Keratinocyte (primary cell): Measurements from ENCODE around the gene TBC1D14. TPM values are rescaled to one million over a fixed set of nuclear protein-coding genes. Genes with fewer than 3 reads are reported as not detected.

Experiments
- DNase-seq: peaks from one replicate; pipeline ENCODE4 v3.0.0-alpha.2; 2011; ENCODE audit warnings: low read depth, missing footprints, low spot score
- FAIRE-seq: peaks from 2 replicates; lab custom pipeline; 2011; peaks lifted over from hg19 to GRCh38; lab: Jason Lieb, UNC
- H2AFZ ChIP-seq: 2 replicates; pipeline ENCODE4 v1.6.0; 2012; ENCODE audit warnings: low read length, control low read depth, inconsistent platforms; ENCODE audit not compliant: control insufficient read depth
- H3K27ac ChIP-seq: 2 replicates; pipeline ENCODE4 v1.5.1; 2011; ENCODE audit warnings: low read length; ENCODE audit not compliant: control insufficient read depth, insufficient read depth
- H3K27me3 ChIP-seq: 3 replicates; pipeline ENCODE4 v1.6.0; 2011; ENCODE audit warnings: low read length; ENCODE audit not compliant: control insufficient read depth, insufficient read depth; ENCODE audit errors: extremely low read depth
- H3K36me3 ChIP-seq, 2 experiments: 2 replicates in 1 of 2; 3 replicates in 1 of 2; pipeline ENCODE4 v1.5.1; 2011; ENCODE audit warnings: low read length in 2 of 2, mild to moderate bottlenecking in 1 of 2; ENCODE audit not compliant: control insufficient read depth in 2 of 2, insufficient read depth in 2 of 2; ENCODE audit errors: extremely low read depth in 1 of 2
- H3K4me1 ChIP-seq: 3 replicates; pipeline ENCODE4 v1.5.1; 2011; ENCODE audit warnings: low read length; ENCODE audit not compliant: control insufficient read depth, insufficient read depth; ENCODE audit errors: extremely low read depth
- H3K4me2 ChIP-seq: 3 replicates; pipeline ENCODE4 v1.6.0; 2011; ENCODE audit warnings: low read depth, low read length; ENCODE audit not compliant: control insufficient read depth, insufficient read depth; ENCODE audit errors: extremely low read depth
- H3K4me3 ChIP-seq, 3 experiments: fragments of 200-600 bp in 1 of 3; sonication (generic) in 1 of 3; 2 replicates in 2 of 3; 3 replicates in 1 of 3; pipeline ENCODE4 v1.5.1; 2011 to 2016; ENCODE audit warnings: low read length in 3 of 3, mild to moderate bottlenecking in 3 of 3, control low read depth in 2 of 3, inconsistent platforms in 1 of 3, low read depth in 1 of 3, mixed read lengths in 1 of 3, mixed run types in 1 of 3, moderate library complexity in 1 of 3; ENCODE audit not compliant: control insufficient read depth in 2 of 3, insufficient read depth in 2 of 3; ENCODE audit errors: extremely low read depth in 1 of 3
- H3K79me2 ChIP-seq: 2 replicates; pipeline ENCODE4 v1.6.0; 2012; ENCODE audit warnings: low read length; ENCODE audit not compliant: control insufficient read depth, insufficient read depth
- H3K9ac ChIP-seq: 3 replicates; pipeline ENCODE4 v1.6.0; 2011; ENCODE audit warnings: low read length; ENCODE audit not compliant: control insufficient read depth, insufficient read depth; ENCODE audit errors: extremely low read depth
- H3K9me1 ChIP-seq: 3 replicates; pipeline ENCODE4 v1.6.0; 2011; ENCODE audit warnings: low read length; ENCODE audit not compliant: control insufficient read depth, insufficient read depth; ENCODE audit errors: extremely low read depth
- H3K9me3 ChIP-seq: 2 replicates; pipeline ENCODE4 v1.5.1; 2012; ENCODE audit warnings: low read depth, low read length; ENCODE audit not compliant: control insufficient read depth
- H4K20me1 ChIP-seq: 3 replicates; pipeline ENCODE4 v1.6.0; 2011; ENCODE audit warnings: low read length; ENCODE audit not compliant: control insufficient read depth, insufficient read depth; ENCODE audit errors: extremely low read depth
- EZH2 ChIP-seq: IDR thresholded peaks from one replicate; pipeline ENCODE4 v1.6.1; 2012; ENCODE audit warnings: inconsistent platforms, mild to moderate bottlenecking, low read length, moderate library complexity
- dilution Hi-C: fragments of 300-500 bp; cut with MboI; formaldehyde crosslinking; loops from one replicate; pipeline ENCODE4 v1.7.0; 2020; ENCODE audit warnings: low sequenced_read_pairs; ENCODE audit not compliant: extremely low pct_ligation_motif_present
- polyA plus RNA-seq, 5 experiments: library from polyadenylated mRNA; depleted of rRNA in 3 of 5; stranded (reverse) in 3 of 5; stranded (forward) in 1 of 5; unstranded in 1 of 5; fragments of >200 nt; gene quantifications; 1 replicate in 1 of 5; 2 replicates in 3 of 5; 3 replicates in 1 of 5; pipeline versions ENCODE4 v1.2.1 to v1.2.3, GENCODE V29; 2011 to 2012; ENCODE audit warnings: missing spikeins in 2 of 5, low read depth in 1 of 5, low replicate concordance in 1 of 5
- TF ChIP-seq, protein P1 (sequence below), 3 experiments: IDR thresholded peaks in 1 of 3; conservative IDR thresholded peaks in 1 of 3; optimal IDR thresholded peaks in 1 of 3; 2 replicates in 2 of 3; 3 replicates in 1 of 3; pipeline versions ENCODE3 to v1.5.1; 2011; ENCODE audit warnings: low read length in 3 of 3, mild to moderate bottlenecking in 3 of 3, moderate library complexity in 2 of 3, control low read depth in 1 of 3, inconsistent platforms in 1 of 3; ENCODE audit not compliant: insufficient read depth in 2 of 3; ENCODE audit errors: extremely low read depth in 1 of 3

TBC1D14 gene
- polyA plus RNA-seq, 1 donor (not counting 4 experiments of a cell fraction or from before 2014, with no cell fraction given) = 55.1 TPM

GRCh38 chr4:7046971-7047370, 137.3 kb downstream of the TBC1D14 start:
- Histone ChIP-seq H3K9me1 (peaks cover 2% of the 10 kb centered on the region), H3K9ac (no peak overlapping the region), H3K27ac (no peak overlapping the region), H3K4me3 (no peak overlapping the region), H4K20me1 (peaks cover 7% of the 10 kb centered on the region), H3K4me1 (peaks cover 12% of the 10 kb centered on the region), H3K27me3 (no peaks in the 10 kb centered on the region), H3K9me3 (no peaks in the 10 kb centered on the region), H3K36me3 (peaks cover 3 to 16% of the 10 kb centered on the region in 2 experiments), H3K4me2 (no peak overlapping the region), H3K79me2 (peaks cover 75% of the 10 kb centered on the region), H2AFZ (no peak overlapping the region)
- dilution Hi-C loops = no loop called here
- TF ChIP-seq, protein P1, sequence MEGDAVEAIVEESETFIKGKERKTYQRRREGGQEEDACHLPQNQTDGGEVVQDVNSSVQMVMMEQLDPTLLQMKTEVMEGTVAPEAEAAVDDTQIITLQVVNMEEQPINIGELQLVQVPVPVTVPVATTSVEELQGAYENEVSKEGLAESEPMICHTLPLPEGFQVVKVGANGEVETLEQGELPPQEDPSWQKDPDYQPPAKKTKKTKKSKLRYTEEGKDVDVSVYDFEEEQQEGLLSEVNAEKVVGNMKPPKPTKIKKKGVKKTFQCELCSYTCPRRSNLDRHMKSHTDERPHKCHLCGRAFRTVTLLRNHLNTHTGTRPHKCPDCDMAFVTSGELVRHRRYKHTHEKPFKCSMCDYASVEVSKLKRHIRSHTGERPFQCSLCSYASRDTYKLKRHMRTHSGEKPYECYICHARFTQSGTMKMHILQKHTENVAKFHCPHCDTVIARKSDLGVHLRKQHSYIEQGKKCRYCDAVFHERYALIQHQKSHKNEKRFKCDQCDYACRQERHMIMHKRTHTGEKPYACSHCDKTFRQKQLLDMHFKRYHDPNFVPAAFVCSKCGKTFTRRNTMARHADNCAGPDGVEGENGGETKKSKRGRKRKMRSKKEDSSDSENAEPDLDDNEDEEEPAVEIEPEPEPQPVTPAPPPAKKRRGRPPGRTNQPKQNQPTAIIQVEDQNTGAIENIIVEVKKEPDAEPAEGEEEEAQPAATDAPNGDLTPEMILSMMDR (optimal IDR thresholded peaks at IDR 0.05 in 1 of 3, IDR thresholded peaks at IDR 0.05 in 1 of 3, conservative IDR thresholded peaks at IDR 0.05 in 1 of 3; ENCODE audit: extremely low read depth in 1 of 3, insufficient read depth in 2 of 3, low read length in 3 of 3) = no peak
- TF ChIP-seq EZH2 = no peak
- no peak for FAIRE-seq
- no peak for DNase-seq

GRCh38 chr4:7048642-7049041, 139.0 kb downstream of the TBC1D14 start:
- FAIRE-seq (no peak), DNase-seq (no peak)
- Histone ChIP-seq H3K9ac (no peak overlapping the region), H3K9me1 (peaks cover 2% of the 10 kb centered on the region), H3K4me1 (peaks cover 9% of the 10 kb centered on the region), H3K4me3 (no peak overlapping the region), H3K4me2 (no peak overlapping the region), H3K27me3 (no peaks in the 10 kb centered on the region), H3K36me3 (peaks cover 3 to 17% of the 10 kb centered on the region in 2 experiments), H4K20me1 (peaks cover 7% of the 10 kb centered on the region), H2AFZ (no peak overlapping the region), H3K79me2 (peaks cover 78% of the 10 kb centered on the region), H3K9me3 (no peaks in the 10 kb centered on the region), H3K27ac (no peak overlapping the region)
- dilution Hi-C loops = no loop called here
- no peak for TF ChIP-seq EZH2

GRCh38 chr4:7049295-7049694, 139.7 kb downstream of the TBC1D14 start:
- no peak for DNase-seq
- peaks cover 9% of the 10 kb centered on the region for H3K4me1 ChIP-seq
- no peak overlapping the region for H2AFZ ChIP-seq
- H4K20me1 ChIP-seq = peaks cover 7% of the 10 kb centered on the region
- peaks cover 2% of the 10 kb centered on the region for H3K9me1 ChIP-seq
- TF ChIP-seq, protein P1 (optimal IDR thresholded peaks at IDR 0.05 in 1 of 3, IDR thresholded peaks at IDR 0.05 in 1 of 3, conservative IDR thresholded peaks at IDR 0.05 in 1 of 3; ENCODE audit: extremely low read depth in 1 of 3, insufficient read depth in 2 of 3, low read length in 3 of 3) = no peak
- no peak for TF ChIP-seq EZH2
- no peaks in the 10 kb centered on the region for H3K27me3 ChIP-seq
- FAIRE-seq = no peak
- dilution Hi-C loops = no loop called here
- H3K4me2 ChIP-seq = no peak overlapping the region
- H3K27ac ChIP-seq = no peak overlapping the region
- H3K9me3 ChIP-seq = no peaks in the 10 kb centered on the region
- peaks cover 6 to 19% of the 10 kb centered on the region in 2 experiments for H3K36me3 ChIP-seq
- H3K4me3 ChIP-seq = no peak overlapping the region
- H3K79me2 ChIP-seq = peaks cover 72% of the 10 kb centered on the region
- H3K9ac ChIP-seq = no peak overlapping the region
